GM21390 (cell line): ENCODE data around the gene FGF1.

Experiments used
- ATAC-seq: cut with Tn5 transposase; IDR thresholded peaks from one replicate; pipeline ENCODE4 v1.9.1; 2021; ENCODE audit not compliant: unreplicated experiment

Gene FGF1

DNA sequence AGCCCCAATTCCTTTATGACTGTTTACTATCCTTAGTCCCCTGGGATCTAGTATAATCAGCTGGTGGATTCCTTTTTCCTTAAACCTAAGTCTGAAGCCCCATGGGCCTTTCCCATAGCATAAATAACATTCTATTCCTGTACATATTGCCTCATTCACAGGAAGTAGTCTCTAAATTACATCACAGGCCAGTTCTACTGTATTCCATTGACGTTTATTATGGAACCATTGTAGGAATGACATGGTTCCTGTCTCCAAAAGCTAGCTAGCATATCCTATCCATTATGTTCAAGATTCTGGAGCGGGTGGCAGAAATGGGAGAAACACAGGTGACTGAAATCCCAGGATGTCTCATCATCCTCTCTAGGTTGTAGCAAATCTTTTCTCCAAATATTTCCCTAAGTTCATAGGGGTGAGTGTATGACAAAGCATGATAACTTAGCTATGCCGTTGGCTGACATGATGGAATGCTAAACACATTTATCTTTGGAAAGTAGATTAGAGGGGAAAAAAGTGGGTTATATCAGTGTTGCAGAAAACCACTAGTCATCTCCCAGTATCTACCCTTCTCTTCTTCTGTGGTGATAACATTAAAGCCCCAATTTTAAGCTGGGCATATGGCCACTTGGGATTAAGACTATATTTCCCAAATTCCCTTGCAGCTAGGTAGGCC lies 140.1 kb downstream of the FGF1 start:
- ATAC-seq, result no peak

DNA sequence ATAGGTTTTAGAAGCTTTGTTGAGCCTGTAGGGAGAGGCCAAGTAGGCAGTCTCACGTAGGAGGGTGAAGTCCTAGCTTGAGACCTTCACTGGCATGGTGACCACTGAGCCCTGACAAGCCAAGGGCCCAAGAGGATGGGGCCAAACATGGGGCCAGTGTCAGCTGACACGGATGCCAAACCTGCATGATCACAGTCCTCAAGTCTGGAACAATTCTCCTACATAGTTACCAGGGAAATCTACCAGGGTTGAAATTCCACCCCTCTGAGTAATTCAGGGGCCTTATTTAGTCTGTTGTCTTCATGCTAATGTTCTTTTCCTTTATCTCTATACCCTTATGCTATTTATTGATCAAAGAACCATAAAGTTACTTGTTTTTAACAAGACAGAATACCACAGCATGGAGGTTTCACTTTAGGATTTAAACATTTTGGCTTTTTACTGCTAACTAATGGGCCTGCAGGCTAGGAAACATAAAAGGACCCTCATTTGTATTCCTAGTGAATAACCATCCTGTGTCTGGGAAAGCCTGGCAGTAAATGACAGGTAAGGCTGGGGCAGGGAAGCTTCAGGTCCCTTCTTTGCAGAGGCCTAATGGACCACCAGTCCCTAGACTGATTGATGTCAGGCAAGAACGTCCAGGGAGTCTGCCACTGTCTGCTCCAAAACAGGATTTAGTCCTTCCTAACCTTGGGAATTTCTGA lies 140.8 kb downstream of the FGF1 start:
- no peak for ATAC-seq

DNA sequence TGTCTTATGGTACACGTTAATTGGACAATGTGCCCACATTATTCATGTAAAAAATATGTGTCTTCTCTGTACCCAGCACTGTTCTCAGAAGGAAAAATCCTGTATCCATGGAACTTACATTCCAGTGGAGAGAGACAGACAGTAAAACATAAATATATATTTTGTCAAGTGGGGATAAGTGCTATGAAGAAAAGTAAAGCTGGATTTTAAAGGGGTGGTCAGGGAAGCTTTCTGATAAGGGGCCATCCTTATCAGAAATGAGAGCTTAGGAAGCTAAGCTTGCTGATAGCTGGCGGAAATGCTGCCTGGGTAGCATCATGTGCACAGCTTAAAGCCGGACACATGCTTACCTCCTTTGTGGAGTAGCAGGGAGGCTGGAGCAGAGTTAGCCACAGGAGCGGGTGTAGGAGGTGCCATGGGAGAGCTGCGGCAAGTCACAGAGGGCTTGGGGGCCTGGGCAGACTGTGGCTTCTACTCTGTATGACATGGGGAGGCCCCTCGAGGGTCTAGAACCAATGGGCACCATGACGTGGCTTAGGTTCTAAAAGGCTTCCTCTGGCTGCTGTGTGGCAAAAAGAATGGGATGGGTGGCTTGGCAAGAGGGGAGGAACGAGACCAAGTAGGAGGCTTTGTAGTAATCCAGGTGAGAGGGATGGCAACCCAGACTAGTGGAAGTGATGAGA lies 141.7 kb downstream of the FGF1 start:
- no peak for ATAC-seq

DNA sequence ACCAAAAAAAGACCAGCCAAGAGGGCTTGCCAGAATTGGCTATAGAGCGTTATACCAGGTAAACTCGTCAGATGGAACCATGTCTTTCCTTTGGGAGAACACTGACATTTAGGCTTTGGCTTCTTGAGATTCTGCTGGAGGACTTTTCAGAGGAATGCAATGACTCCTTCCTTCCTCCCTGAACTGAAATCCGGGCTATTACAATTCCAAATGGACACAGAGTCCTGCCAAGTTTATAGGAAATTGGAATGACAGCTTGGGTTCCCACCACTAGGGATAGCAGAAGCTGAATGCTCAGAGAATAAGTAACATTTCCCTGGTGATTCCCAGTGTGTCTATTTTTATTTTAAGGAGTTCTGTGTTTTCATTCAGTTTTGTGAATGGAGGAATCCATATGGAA lies 143.0 kb downstream of the FGF1 start:
- no peak for ATAC-seq
